ENCODE data around the gene FAM217B. TPM values are rescaled to one million over a fixed set of nuclear protein-coding genes. Genes with fewer than 3 reads are reported as not detected.

The FAM217B gene
- total and polyA plus RNA-seq, 5 experiments from 2014 or later: 24.2 to 47.3 (median 27.4) TPM

- H3K27me3 Mint-ChIP-seq: peaks cover 0 to 2% (median 0%) of the 10 kb centered on the region in 5 donors
- H3K27ac Mint-ChIP-seq: peak overlapping the region in 7 of 10 donors; percentile 47 to 88 (median 67)
- no peaks in the 10 kb centered on the region for H3K36me3 Mint-ChIP-seq
- no peaks in the 10 kb centered on the region for H3K9me3 Mint-ChIP-seq
- POLR2A ChIA-PET: no interaction called here
- ATAC-seq (no peak), DNase-seq (no peak)
- H3K4me1 Mint-ChIP-seq: peaks cover 4 to 21% (median 15%) of the 10 kb centered on the region in 4 donors
- H3K4me3 Mint-ChIP-seq: peak overlapping the region; percentile 37 to 84 (median 68)
These were observed 8.5 kb upstream of the FAM217B start for GRCh38 chr20:59931511-59932312.

GRCh38 chr20:59932616-59933295, 7.4 kb upstream of the FAM217B start:
- DNase-seq: peak in 1 of 10 donors; percentile 9
- Mint-ChIP-seq H3K4me3 (peak overlapping the region; percentile 47 to 84 (median 74)), H3K9me3 (no peaks in the 10 kb centered on the region), H3K36me3 (no peaks in the 10 kb centered on the region), H3K27ac (peak overlapping the region in 2 of 10 donors; percentile 59 to 72), H3K4me1 (peaks cover 4 to 31% (median 18%) of the 10 kb centered on the region in 4 donors), H3K27me3 (peaks cover 0 to 2% (median 0%) of the 10 kb centered on the region in 5 donors)
- POLR2A ChIA-PET: no interaction called here
- ATAC-seq: no peak

- H3K9me3 Mint-ChIP-seq: no peaks in the 10 kb centered on the region
- ATAC-seq (peak; percentile 86 to 88), DNase-seq (peak in 9 of 10 donors; percentile 58 to 86 (median 67))
- peaks cover 0 to 2% (median 0%) of the 10 kb centered on the region in 5 donors for H3K27me3 Mint-ChIP-seq
- peak within 1 kb of the TSS; percentile 71 to 89 (median 80) for H3K4me3 Mint-ChIP-seq
- H3K27ac Mint-ChIP-seq: peak within 1 kb of the TSS in 8 of 10 donors; percentile 47 to 92 (median 74)
- H3K4me1 Mint-ChIP-seq: peaks cover 4 to 37% (median 24%) of the 10 kb centered on the region in 4 donors
- peaks cover 0 to 2% (median 0%) of the 10 kb centered on the region in 3 donors for H3K36me3 Mint-ChIP-seq
- POLR2A ChIA-PET: no interaction called here
These were observed 6.8 kb upstream of the FAM217B start, which contains the start of gene SYCP2 for GRCh38 chr20:59933296-59933848. SYCP2 (minus strand) TSS chr20:59933637; CDS start chr20:59922413, 11,224 bp downstream.

GRCh38 chr20:59933849-59934585, 6.2 kb upstream of the FAM217B start:
- Mint-ChIP-seq H3K4me1 (peaks cover 6 to 43% (median 30%) of the 10 kb centered on the region in 4 donors), H3K36me3 (peaks cover 0 to 3% (median 0%) of the 10 kb centered on the region in 3 donors), H3K27ac (peak overlapping the region in 8 of 10 donors; percentile 47 to 92 (median 71)), H3K27me3 (peaks cover 0 to 2% (median 0%) of the 10 kb centered on the region in 5 donors), H3K9me3 (no peaks in the 10 kb centered on the region), H3K4me3 (peak overlapping the region; percentile 71 to 89 (median 80))
- peak; percentile 52 to 84 (median 76) for DNase-seq
- peak; percentile 67 to 77 for ATAC-seq
- POLR2A ChIA-PET: interaction anchor here (0.9 kb wide), 1 partner anchor 10 kb away, joined by 3 read pairs; no protein-coding TSS in a partner anchor

GRCh38 chr20:59935457-59936185, 4.6 kb upstream of the FAM217B start:
- Mint-ChIP-seq H3K27ac (no peak overlapping the region), H3K4me3 (peak overlapping the region in 2 of 10 donors; percentile 26 to 36), H3K4me1 (peaks cover 6 to 49% (median 37%) of the 10 kb centered on the region in 4 donors)

GRCh38 chr20:59936409-59936808, 3.8 kb upstream of the FAM217B start:
- no peak for ATAC-seq
- no peaks in the 10 kb centered on the region for H3K9me3 Mint-ChIP-seq
- DNase-seq: no peak
- H3K27ac Mint-ChIP-seq: no peak overlapping the region
- H3K27me3 Mint-ChIP-seq: peaks cover 0 to 2% (median 0%) of the 10 kb centered on the region in 5 donors
- no peak overlapping the region for H3K4me3 Mint-ChIP-seq
- H3K4me1 Mint-ChIP-seq: peaks cover 10 to 56% (median 45%) of the 10 kb centered on the region in 4 donors
- peaks cover 0 to 3% (median 0%) of the 10 kb centered on the region in 3 donors for H3K36me3 Mint-ChIP-seq
- POLR2A ChIA-PET: no interaction called here

More at GRCh38 chr20:59935457-59936185, 4.6 kb upstream of the FAM217B start:
- Mint-ChIP-seq H3K27me3 (peaks cover 0 to 2% (median 0%) of the 10 kb centered on the region in 5 donors), H3K36me3 (peaks cover 0 to 3% (median 0%) of the 10 kb centered on the region in 3 donors), H3K9me3 (no peaks in the 10 kb centered on the region)
- DNase-seq (no peak), ATAC-seq (no peak)
- POLR2A ChIA-PET: no interaction called here

GRCh38 chr20:59937150-59937549, 3.0 kb upstream of the FAM217B start:
- H3K36me3 Mint-ChIP-seq: peaks cover 0 to 3% (median 0%) of the 10 kb centered on the region in 3 donors
- H3K27ac Mint-ChIP-seq: peak overlapping the region in 6 of 10 donors; percentile 6 to 79 (median 40)
- peak overlapping the region in 3 of 10 donors; percentile 7 to 35 (median 10) for H3K4me3 Mint-ChIP-seq
- POLR2A ChIA-PET: no interaction called here
- H3K9me3 Mint-ChIP-seq: no peaks in the 10 kb centered on the region
- H3K27me3 Mint-ChIP-seq: peaks cover 0 to 2% (median 0%) of the 10 kb centered on the region in 5 donors
- peaks cover 9 to 59% (median 48%) of the 10 kb centered on the region in 4 donors for H3K4me1 Mint-ChIP-seq
- no peak for DNase-seq
- no peak for ATAC-seq

GRCh38 chr20:59938221-59938620, 2.0 kb upstream of the FAM217B start:
- POLR2A ChIA-PET: interaction anchor here (1.1 kb wide), 1 partner anchor 10 kb away, joined by 3 read pairs; no protein-coding TSS in a partner anchor
- peak overlapping the region; percentile 73 to 89 (median 84) for H3K4me3 Mint-ChIP-seq
- H3K9me3 Mint-ChIP-seq: no peaks in the 10 kb centered on the region
- ATAC-seq (no peak), DNase-seq (no peak)
- peak overlapping the region in 8 of 10 donors; percentile 57 to 93 (median 78) for H3K27ac Mint-ChIP-seq
- peaks cover 10 to 61% (median 50%) of the 10 kb centered on the region in 4 donors for H3K4me1 Mint-ChIP-seq
- H3K27me3 Mint-ChIP-seq: no peaks in the 10 kb centered on the region
- H3K36me3 Mint-ChIP-seq: peaks cover 0 to 10% (median 2%) of the 10 kb centered on the region in 3 donors

- peaks cover 0 to 13% (median 2%) of the 10 kb centered on the region in 3 donors for H3K36me3 Mint-ChIP-seq
- POLR2A ChIA-PET: interaction anchor here (1.1 kb wide), 1 partner anchor 10 kb away, joined by 3 read pairs; no protein-coding TSS in a partner anchor
- no peaks in the 10 kb centered on the region for H3K9me3 Mint-ChIP-seq
- peak overlapping the region in 9 of 10 donors; percentile 57 to 93 (median 79) for H3K27ac Mint-ChIP-seq
- peaks cover 10 to 61% (median 50%) of the 10 kb centered on the region in 4 donors for H3K4me1 Mint-ChIP-seq
- DNase-seq: no peak
- H3K27me3 Mint-ChIP-seq: no peaks in the 10 kb centered on the region
- H3K4me3 Mint-ChIP-seq: peak overlapping the region; percentile 73 to 89 (median 84)
- ATAC-seq: no peak
These were observed 1.5 kb upstream of the FAM217B start for GRCh38 chr20:59938696-59939051.

GRCh38 chr20:59939052-59939878, 924 bp upstream of the FAM217B start:
- ATAC-seq (no peak), DNase-seq (peak in 2 of 10 donors; percentile 9 to 10)
- POLR2A ChIA-PET: interaction anchor here (0.8 to 2.1 kb wide), 3 partner anchors 9 to 21 kb away, joined by 3 to 9 read pairs (median 3); no protein-coding TSS in a partner anchor
- H3K4me3 Mint-ChIP-seq: peak overlapping the region; percentile 82 to 99 (median 96)
- peak overlapping the region in 6 of 10 donors; percentile 63 to 93 (median 82) for H3K27ac Mint-ChIP-seq
- peaks cover 2 to 18% (median 6%) of the 10 kb centered on the region in 3 donors for H3K36me3 Mint-ChIP-seq
- H3K9me3 Mint-ChIP-seq: no peaks in the 10 kb centered on the region
- H3K27me3 Mint-ChIP-seq: no peaks in the 10 kb centered on the region
- H3K4me1 Mint-ChIP-seq: peaks cover 10 to 62% (median 49%) of the 10 kb centered on the region in 4 donors
